Dendritic cell treated with granulocyte-macrophage colony-stimulating factor and Interleukin-4, amounts not matched to agents 40 ng/mL and 50 ng/mL, for 4 days (primary cell): ENCODE results near the gene PLPPR4.

Source experiments
- H3K27ac Mint-ChIP-seq: one replicate; pipeline ENCODE4 v1.8.0; 2022; ENCODE audit warnings: mild to moderate bottlenecking, mixed read lengths
- H3K27me3 Mint-ChIP-seq: one replicate; pipeline ENCODE4 v1.8.0; 2022; ENCODE audit warnings: mild to moderate bottlenecking, mixed read lengths
- H3K36me3 Mint-ChIP-seq: one replicate; pipeline ENCODE4 v1.8.0; 2022; ENCODE audit warnings: low read depth, mixed read lengths
- H3K4me1 Mint-ChIP-seq: one replicate; pipeline ENCODE4 v1.8.0; 2022; ENCODE audit warnings: low read depth, mixed read lengths
- H3K4me3 Mint-ChIP-seq: one replicate; pipeline ENCODE4 v1.8.0; 2022; ENCODE audit warnings: mild to moderate bottlenecking, moderate library complexity, mixed read lengths
- H3K9me3 Mint-ChIP-seq: one replicate; pipeline ENCODE4 v1.8.0; 2022; ENCODE audit warnings: mixed read lengths
- intact Hi-C: fragments of 100-400 bp; cut with micrococcal nuclease; formaldehyde crosslinking; loops from one replicate; pipeline ENCODE4 v1.15.0; 2022

PLPPR4 gene

DNA sequence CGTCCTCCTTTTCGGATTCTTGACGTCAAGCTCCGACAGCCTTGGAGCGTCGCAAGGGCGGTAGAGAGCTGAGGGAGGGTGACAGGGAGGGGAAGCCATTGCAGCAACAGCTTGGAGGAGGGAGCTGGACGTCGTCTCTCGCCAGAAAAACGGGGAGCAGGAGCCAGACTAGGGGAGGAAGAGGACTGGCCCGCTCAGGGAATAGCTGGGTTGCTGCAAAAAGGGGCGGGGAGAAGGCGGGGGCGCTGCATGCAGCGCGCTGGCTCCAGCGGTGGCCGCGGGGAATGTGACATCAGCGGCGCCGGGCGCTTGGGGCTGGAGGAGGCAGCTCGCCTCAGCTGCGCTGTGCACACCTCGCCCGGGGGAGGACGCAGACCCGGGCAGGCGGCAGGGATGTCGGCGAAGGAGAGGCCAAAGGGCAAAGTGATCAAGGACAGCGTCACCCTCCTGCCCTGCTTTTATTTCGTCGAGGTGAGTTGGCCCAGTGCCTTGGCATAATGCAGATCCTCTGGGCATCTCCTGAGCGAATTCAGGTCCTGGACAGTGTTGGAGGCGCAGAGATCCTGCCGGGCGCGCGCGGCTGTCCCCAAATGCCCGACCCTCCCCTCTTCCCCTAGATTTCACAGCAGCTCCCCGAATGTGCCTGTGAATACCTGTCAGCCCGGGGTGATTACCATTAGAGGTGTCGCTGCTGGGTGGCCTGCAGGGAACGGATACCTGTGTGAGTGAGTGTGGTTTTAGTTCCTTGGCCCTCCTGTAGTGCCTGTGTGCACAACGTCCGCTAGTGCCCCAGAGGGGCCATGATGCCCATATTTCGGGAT lies at the start of gene PLPPR4:
TSS of gene PLPPR4 (plus strand) at position 292 of the 821 bp plus-strand sequence. CDS start at position 394, 102 bp downstream.
- H3K4me3 Mint-ChIP-seq = peak within 1 kb of the TSS; percentile 66

GRCh38 chr1:99216956-99217355 lies 47.3 kb upstream of the PLPPR4 start:
- no peak overlapping the region for H3K27ac Mint-ChIP-seq
- H3K36me3 Mint-ChIP-seq = no peaks in the 10 kb centered on the region
- intact Hi-C loops = no loop called here
- peaks cover 10% of the 10 kb centered on the region for H3K9me3 Mint-ChIP-seq
- H3K4me1 Mint-ChIP-seq = no peaks in the 10 kb centered on the region
- H3K27me3 Mint-ChIP-seq = no peaks in the 10 kb centered on the region
- no peak overlapping the region for H3K4me3 Mint-ChIP-seq

More for the DNA sequence above, at the start of gene PLPPR4:
- peaks cover 32% of the 10 kb centered on the region for H3K27me3 Mint-ChIP-seq
- H3K4me1 Mint-ChIP-seq = peaks cover 9% of the 10 kb centered on the region
- H3K9me3 Mint-ChIP-seq = no peaks in the 10 kb centered on the region
- H3K27ac Mint-ChIP-seq = no peak within 1 kb of the TSS
- intact Hi-C loops = no loop called here
- H3K36me3 Mint-ChIP-seq = no peaks in the 10 kb centered on the region

- no peak overlapping the region for H3K27ac Mint-ChIP-seq
Measured at GRCh38 chr1:99217599-99217998, 46.7 kb upstream of the PLPPR4 start.

DNA sequence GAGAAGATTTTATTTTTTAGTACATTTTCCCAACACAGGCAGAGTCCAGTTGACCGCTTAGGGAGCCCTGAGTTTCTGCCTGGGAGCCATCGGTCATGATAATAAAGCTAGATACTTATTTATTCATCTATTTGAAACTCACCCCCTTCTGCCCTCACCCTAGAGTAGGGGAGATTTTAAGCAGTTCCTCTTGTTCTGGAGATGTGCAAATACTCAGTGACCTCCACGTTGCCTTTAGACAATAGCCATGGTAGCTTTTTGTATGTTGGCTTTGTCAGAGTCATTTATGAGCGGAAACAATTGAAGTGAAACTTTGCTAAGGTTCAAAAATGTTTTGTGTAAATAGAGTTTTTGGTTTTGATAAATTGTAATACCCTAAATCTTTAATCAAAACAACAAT lies 45.7 kb upstream of the PLPPR4 start:
- H3K36me3 Mint-ChIP-seq = no peaks in the 10 kb centered on the region

More at GRCh38 chr1:99217599-99217998, 46.7 kb upstream of the PLPPR4 start:
- intact Hi-C loops = no loop called here
- no peaks in the 10 kb centered on the region for H3K27me3 Mint-ChIP-seq
- H3K4me3 Mint-ChIP-seq = no peak overlapping the region
- no peaks in the 10 kb centered on the region for H3K4me1 Mint-ChIP-seq
- H3K9me3 Mint-ChIP-seq = peaks cover 10% of the 10 kb centered on the region
- H3K36me3 Mint-ChIP-seq = no peaks in the 10 kb centered on the region

DNA sequence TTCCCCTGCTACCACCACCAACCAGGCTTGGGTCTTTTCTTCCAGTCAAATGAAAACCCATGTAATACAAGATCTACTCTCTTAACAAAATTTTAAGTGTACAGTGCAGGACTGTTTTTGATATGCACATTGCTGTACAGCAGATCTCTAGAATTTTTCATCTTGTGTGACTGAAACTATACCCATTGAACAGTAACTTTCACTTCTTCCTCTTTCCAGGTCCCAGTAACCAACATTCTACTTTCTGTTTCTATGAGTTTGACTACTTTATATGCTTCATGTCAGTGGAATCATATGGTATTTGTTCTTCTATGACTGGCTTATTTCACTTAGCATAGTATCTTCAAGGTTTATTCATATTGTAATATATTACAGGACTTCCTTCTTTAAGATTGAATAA lies 45.3 kb upstream of the PLPPR4 start:
- Mint-ChIP-seq H3K9me3 (peaks cover 10% of the 10 kb centered on the region), H3K36me3 (no peaks in the 10 kb centered on the region), H3K27me3 (no peaks in the 10 kb centered on the region), H3K27ac (no peak overlapping the region), H3K4me3 (no peak overlapping the region), H3K4me1 (no peaks in the 10 kb centered on the region)
- intact Hi-C loops = no loop called here

More for the DNA sequence above, 45.7 kb upstream of the PLPPR4 start:
- Mint-ChIP-seq H3K4me3 (no peak overlapping the region), H3K9me3 (peaks cover 10% of the 10 kb centered on the region), H3K27ac (no peak overlapping the region), H3K4me1 (no peaks in the 10 kb centered on the region), H3K27me3 (no peaks in the 10 kb centered on the region)
- intact Hi-C loops = no loop called here

DNA sequence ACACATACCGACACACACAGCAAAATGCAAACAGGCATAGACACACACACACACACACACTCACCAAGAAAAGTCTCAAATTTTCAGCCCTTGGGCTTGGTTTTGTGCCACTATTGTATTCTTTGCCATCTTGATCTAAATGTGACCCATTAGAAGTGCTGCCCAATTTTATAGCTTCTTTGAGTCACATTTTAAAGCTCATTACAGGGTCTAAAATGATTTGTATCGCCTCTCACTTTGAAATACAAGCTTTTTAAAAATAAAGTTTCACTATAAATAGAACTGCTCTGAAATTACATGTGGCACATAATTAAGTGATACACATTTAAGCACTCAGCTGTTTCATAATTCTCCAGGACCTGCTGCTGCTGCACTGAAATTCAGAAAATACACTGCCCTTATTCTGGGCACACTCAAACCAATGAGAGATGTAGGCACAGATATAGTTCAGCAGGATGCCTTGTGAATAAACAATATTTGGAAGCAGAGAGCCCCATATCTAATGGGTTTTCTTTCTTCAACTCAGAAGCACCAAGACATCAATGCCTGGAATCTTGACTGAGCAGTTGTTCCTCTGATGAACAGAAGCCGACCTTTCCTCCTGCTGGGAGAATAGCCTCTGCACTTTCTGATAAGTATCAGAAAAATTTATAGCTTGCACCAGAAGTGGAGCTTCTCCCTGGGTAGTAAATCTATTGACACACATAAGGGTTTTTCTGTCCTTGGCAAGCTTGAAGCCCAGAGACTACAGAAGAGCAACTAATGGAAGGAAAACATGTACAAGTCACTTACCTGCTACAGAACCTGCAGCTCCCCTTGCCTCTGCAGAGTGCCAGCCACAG lies 37.0 kb upstream of the PLPPR4 start:
- H3K4me3 Mint-ChIP-seq = no peak overlapping the region
- H3K27me3 Mint-ChIP-seq = no peaks in the 10 kb centered on the region
- H3K9me3 Mint-ChIP-seq = no peaks in the 10 kb centered on the region
- H3K36me3 Mint-ChIP-seq = no peaks in the 10 kb centered on the region
- intact Hi-C loops = no loop called here
- H3K4me1 Mint-ChIP-seq = peaks cover 8% of the 10 kb centered on the region
- H3K27ac Mint-ChIP-seq = no peak overlapping the region

DNA sequence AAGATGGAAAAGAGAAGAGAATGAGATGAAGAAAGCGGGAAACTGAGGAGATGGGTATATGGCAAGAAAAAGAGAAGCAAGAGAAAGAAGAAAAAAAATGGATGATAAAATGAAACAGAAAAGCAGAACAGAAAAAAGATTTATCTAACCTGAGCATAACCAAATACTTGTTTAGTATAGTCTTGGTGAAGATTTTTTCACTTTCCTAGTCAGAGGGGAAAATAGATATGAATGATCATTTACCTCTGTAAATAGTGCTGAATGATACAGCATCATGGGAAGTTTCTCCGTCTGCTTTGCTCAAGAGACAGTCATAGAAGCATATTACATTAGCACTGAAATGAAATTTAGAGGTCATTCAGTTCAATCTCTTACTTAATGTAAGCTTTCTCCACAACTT lies 36.1 kb upstream of the PLPPR4 start:
- Mint-ChIP-seq H3K4me3 (no peak overlapping the region), H3K27ac (no peak overlapping the region), H3K27me3 (no peaks in the 10 kb centered on the region), H3K36me3 (no peaks in the 10 kb centered on the region), H3K9me3 (no peaks in the 10 kb centered on the region), H3K4me1 (peaks cover 12% of the 10 kb centered on the region)
- intact Hi-C loops = no loop called here

DNA sequence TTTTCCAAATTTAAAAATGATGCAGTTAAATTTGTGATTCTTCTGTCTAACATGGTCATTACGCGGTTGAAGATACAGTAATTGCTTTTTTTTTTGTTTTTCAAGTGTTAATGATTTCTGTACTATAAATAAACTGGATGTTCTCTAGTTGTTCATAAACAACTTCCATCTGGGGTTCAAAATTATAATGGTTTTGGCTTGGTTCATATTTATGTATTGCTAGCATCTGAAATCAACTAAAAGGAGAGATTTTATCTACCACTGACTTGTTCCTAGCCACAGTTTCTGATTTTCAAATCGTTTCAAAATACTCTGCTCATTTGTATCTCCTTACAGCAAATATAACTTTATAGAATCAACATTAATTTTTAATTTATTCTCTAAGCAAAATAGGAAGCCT lies 35.2 kb upstream of the PLPPR4 start:
- intact Hi-C loops = no loop called here
- H3K9me3 Mint-ChIP-seq = no peaks in the 10 kb centered on the region
- H3K4me1 Mint-ChIP-seq = peaks cover 12% of the 10 kb centered on the region
- H3K27ac Mint-ChIP-seq = no peak overlapping the region
- H3K27me3 Mint-ChIP-seq = no peaks in the 10 kb centered on the region
- no peaks in the 10 kb centered on the region for H3K36me3 Mint-ChIP-seq
- no peak overlapping the region for H3K4me3 Mint-ChIP-seq

- H3K4me3 Mint-ChIP-seq = no peak overlapping the region
- intact Hi-C loops = no loop called here
- H3K27me3 Mint-ChIP-seq = no peaks in the 10 kb centered on the region
- no peaks in the 10 kb centered on the region for H3K9me3 Mint-ChIP-seq
- H3K27ac Mint-ChIP-seq = no peak overlapping the region
- peaks cover 12% of the 10 kb centered on the region for H3K4me1 Mint-ChIP-seq
- H3K36me3 Mint-ChIP-seq = no peaks in the 10 kb centered on the region
Measured at GRCh38 chr1:99230695-99231094, 33.6 kb upstream of the PLPPR4 start.

- intact Hi-C loops = no loop called here
- Mint-ChIP-seq H3K36me3 (no peaks in the 10 kb centered on the region), H3K27me3 (no peaks in the 10 kb centered on the region), H3K27ac (no peak overlapping the region), H3K4me1 (peaks cover 15% of the 10 kb centered on the region), H3K4me3 (no peak overlapping the region), H3K9me3 (no peaks in the 10 kb centered on the region)
Measured at GRCh38 chr1:99232172-99232571, 32.1 kb upstream of the PLPPR4 start.

DNA sequence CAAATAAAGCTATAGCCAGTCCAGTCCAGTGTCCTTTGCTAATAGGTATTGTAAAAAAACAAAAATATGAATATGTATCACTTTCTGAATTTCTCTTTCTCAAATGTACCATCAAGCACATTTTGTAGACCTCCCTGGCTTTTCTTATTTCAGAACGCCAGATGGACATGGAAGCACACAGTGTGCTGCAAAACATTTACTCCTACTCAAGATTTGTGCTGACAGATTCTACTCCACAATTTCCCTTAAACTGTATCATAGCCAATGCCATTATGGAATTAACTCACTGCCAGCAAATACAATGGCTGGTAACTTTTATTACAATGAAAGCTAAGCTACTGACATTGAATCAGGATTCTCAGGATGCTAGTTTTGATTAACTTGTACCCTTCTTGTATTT lies 30.8 kb upstream of the PLPPR4 start:
- H3K4me3 Mint-ChIP-seq = no peak overlapping the region
- H3K36me3 Mint-ChIP-seq = no peaks in the 10 kb centered on the region
- no peak overlapping the region for H3K27ac Mint-ChIP-seq
- no peaks in the 10 kb centered on the region for H3K27me3 Mint-ChIP-seq
- H3K9me3 Mint-ChIP-seq = no peaks in the 10 kb centered on the region
- H3K4me1 Mint-ChIP-seq = peaks cover 17% of the 10 kb centered on the region
- intact Hi-C loops = no loop called here

DNA sequence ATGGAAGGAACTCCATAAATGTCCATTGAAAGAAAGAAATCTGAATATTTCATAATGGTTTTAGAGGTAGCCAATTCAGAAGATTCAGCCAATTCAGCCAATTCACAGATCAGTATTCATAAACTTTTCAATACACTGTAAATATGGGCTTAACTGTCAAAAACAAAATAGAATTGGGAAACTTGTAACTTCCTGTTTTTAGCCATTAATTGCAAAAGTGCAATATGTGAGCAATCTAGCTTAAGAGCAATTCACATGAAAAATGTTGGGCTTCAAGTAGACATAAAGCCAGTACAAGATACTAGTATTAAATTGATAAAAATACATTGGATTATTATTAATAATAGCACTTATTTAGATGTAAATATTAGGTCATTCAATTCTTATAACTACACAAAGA lies 27.5 kb upstream of the PLPPR4 start:
- Mint-ChIP-seq H3K4me3 (no peak overlapping the region), H3K27me3 (no peaks in the 10 kb centered on the region), H3K4me1 (peaks cover 15% of the 10 kb centered on the region), H3K9me3 (no peaks in the 10 kb centered on the region), H3K36me3 (no peaks in the 10 kb centered on the region), H3K27ac (no peak overlapping the region)
- intact Hi-C loops = no loop called here

GRCh38 chr1:99239690-99240089 lies 24.6 kb upstream of the PLPPR4 start:
- no peak overlapping the region for H3K27ac Mint-ChIP-seq
- intact Hi-C loops = no loop called here
- H3K9me3 Mint-ChIP-seq = no peaks in the 10 kb centered on the region

DNA sequence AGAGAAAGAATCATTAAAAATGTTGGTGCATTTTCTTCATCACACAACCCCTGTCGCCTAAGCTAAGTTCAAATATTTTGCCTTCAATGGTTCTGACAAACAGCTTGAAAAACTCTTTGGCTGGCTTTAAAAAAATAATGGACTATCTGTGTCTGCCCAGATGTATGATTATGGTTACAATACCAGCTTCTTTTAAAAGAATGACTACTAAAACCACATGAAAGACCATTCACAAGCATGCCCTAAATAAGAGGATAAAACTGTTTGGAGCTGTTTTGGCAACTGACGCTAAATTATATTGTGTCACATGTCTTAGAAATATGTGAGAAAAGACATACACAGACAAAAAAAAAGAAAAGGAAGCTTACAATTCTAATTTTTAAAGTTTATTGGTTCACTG lies 23.7 kb upstream of the PLPPR4 start:
- Mint-ChIP-seq H3K9me3 (no peaks in the 10 kb centered on the region), H3K36me3 (no peaks in the 10 kb centered on the region), H3K27me3 (no peaks in the 10 kb centered on the region), H3K4me1 (peaks cover 5% of the 10 kb centered on the region), H3K27ac (no peak overlapping the region), H3K4me3 (no peak overlapping the region)
- intact Hi-C loops = no loop called here

More at GRCh38 chr1:99239690-99240089, 24.6 kb upstream of the PLPPR4 start:
- Mint-ChIP-seq H3K4me3 (no peak overlapping the region), H3K4me1 (peaks cover 5% of the 10 kb centered on the region), H3K27me3 (no peaks in the 10 kb centered on the region), H3K36me3 (no peaks in the 10 kb centered on the region)
